ENCODE measurements around the gene H2BK1. TPM values are rescaled to one million over a fixed set of nuclear protein-coding genes. Genes with fewer than 3 reads are reported as not detected.

The H2BK1 gene
- total RNA-seq, 6 donors from 2014 or later: not detected

DNA sequence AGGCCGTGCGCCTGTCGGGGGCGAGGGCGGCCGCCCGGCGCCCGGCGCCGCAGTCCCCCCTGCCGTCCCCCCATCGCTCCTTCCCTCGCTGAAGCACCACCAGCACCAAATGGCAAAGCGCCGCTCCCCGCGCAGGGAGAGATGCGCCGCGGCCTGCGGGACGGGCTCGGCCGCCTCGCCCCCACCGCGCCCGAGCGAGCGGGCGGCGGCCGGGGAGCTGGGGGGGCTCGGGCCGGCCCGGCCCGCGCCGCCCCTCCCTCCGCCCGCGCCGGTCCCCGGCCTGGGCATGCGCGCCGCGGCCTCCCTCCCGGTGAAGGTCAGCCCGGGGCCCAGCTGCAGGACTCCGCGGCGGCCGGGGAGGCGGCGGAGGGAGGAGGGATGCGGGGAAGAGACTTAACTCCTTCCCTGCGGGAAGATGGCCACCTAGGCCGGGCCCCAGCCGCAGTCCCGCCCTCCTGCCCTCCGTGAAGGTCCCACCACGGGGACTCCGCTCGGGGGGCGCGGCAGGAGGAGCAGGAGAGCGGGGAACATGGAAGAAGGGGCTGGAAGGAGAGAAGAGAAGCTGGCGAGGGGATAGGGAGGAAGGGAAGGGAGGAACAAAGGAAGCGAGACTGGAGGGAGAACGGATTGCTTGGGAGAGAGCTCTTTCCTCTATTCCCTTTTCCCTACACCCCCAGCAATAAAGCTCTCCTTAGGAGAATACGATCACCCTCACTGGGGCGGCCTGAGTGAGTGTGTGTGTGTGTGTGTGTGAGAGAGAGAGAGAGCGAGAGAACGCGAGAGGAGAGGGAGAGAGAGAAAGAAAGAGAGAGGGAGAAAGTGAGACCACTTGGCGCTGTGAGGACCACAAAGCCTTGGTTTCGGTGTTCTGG lies 41.6 kb upstream of the H2BK1 start:
- H3K9me3 ChIP-seq: no peaks in the 10 kb centered on the region
- no peaks in the 10 kb centered on the region for H3K36me3 ChIP-seq
- H3K4me1 ChIP-seq: peaks cover 29 to 58% (median 43%) of the 10 kb centered on the region in 4 donors
- H3K27me3 ChIP-seq: no peaks in the 10 kb centered on the region
- 6% methylated on average over 34 to 46 of the region's 79 CpGs for WGBS, 2 donors
- peak overlapping the region; percentile 63 to 87 (median 82) for H3K27ac ChIP-seq
- ATAC-seq (ENCODE audit: low FRiP score in 2 of 2) (peak; percentile 32 to 71), DNase-seq (peak in 1 of 2 donors; percentile 94)
- peak overlapping the region; percentile 43 to 65 (median 59) for H3K4me3 ChIP-seq
- TF ChIP-seq POLR2AphosphoS5 (IDR thresholded peaks at IDR 0.05) (no peak), POLR2A (IDR thresholded peaks at IDR 0.05) (peak in 1 of 4 donors; percentile 23)

DNA sequence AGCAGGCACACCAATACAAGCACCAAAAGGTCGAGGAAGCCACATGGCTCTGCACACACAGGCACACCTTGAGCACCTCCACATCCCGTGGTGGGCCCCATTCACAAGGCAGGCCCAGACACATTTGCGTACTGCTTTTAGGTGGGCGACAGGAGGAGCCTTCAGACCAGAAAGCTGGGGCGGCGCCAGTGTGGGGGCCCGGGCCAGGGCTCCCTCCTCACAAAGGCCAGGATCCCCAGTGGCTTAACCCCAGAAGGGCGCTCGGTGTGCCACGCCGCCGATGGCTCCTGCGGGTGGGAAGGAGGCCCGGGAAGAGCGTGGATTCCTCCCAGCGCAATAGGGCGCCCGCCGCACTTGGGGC lies 41.0 kb upstream of the H2BK1 start:
- H3K4me1 ChIP-seq: peaks cover 32 to 63% (median 47%) of the 10 kb centered on the region in 4 donors
- no peak for ATAC-seq (ENCODE audit: low FRiP score in 2 of 2)
- WGBS, 2 donors: 10 to 14% methylated on average over 1 to 18 of the region's 19 CpGs
- peak overlapping the region in 3 of 4 donors; percentile 54 to 65 (median 64) for H3K4me3 ChIP-seq
- no peaks in the 10 kb centered on the region for H3K9me3 ChIP-seq
- H3K27ac ChIP-seq: peak overlapping the region; percentile 63 to 83 (median 78)
- H3K36me3 ChIP-seq: no peaks in the 10 kb centered on the region
- no peak for DNase-seq
- TF ChIP-seq POLR2AphosphoS5 (IDR thresholded peaks at IDR 0.05): no peak
- TF ChIP-seq POLR2A (IDR thresholded peaks at IDR 0.05): peak in 1 of 4 donors; percentile 20
- H3K27me3 ChIP-seq: no peaks in the 10 kb centered on the region

DNA sequence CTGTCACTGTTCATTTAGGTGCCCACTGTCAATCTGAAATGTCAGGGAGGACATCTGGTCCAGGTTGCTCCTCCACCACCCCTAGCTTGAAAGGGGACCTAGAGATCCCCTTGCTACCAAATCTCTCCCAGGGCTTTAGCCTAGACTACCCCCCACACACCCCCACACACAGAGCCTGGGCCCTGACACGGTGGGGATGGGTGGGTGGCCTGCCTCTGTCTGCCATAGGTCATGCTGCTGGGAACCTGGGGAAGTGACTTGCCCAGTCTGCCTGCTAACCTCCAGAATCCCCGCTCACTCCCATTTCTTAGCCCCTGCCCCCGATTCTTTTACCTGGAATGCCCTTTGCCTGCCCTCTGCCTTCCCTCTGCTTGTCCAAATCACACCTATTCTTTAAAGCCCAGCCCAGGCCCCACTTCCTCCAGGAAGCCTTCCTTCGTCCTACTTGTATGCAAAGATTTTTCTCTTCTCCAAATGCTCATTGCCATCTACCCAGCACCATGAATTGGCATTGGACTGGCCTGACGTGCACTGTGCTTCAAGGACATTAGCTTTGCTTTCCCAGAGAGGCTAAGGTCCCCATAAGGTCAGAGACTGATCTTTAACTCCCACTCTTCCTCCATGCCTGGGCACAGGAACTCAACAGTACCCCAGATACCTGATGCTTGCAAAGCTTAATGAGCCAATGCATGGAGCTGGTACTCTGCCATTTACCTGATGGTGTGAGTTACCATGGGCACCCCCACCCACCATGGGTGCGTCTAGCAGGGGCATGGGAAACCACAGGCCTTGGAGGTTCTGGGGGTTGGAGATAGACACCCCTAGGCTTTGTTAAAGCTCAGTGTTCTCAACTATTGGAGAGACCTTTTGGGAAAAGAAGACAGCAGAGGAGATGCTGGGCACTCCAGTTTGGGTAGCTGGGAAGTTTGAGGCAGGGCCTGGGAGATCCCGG lies 40.2 kb upstream of the H2BK1 start:
- Histone ChIP-seq H3K27ac (peak overlapping the region; percentile 79 to 90 (median 84)), H3K9me3 (no peaks in the 10 kb centered on the region), H3K27me3 (peaks cover 0 to 5% (median 2%) of the 10 kb centered on the region in 4 donors), H3K4me1 (peaks cover 35 to 72% (median 51%) of the 10 kb centered on the region in 4 donors), H3K36me3 (no peaks in the 10 kb centered on the region), H3K4me3 (peak overlapping the region in 1 of 4 donors; percentile 65)
- TF ChIP-seq POLR2AphosphoS5 (IDR thresholded peaks at IDR 0.05): no peak
- no peak for TF ChIP-seq CTCF (IDR thresholded peaks at IDR 0.05)
- TF ChIP-seq EP300 (IDR thresholded peaks at IDR 0.05): no peak
- no peak for TF ChIP-seq POLR2A (IDR thresholded peaks at IDR 0.05)
- ATAC-seq (ENCODE audit: low FRiP score in 2 of 2) (no peak), DNase-seq (no peak)
- WGBS, 2 donors: 63 to 69% methylated on average over 7 of the region's 7 CpGs

DNA sequence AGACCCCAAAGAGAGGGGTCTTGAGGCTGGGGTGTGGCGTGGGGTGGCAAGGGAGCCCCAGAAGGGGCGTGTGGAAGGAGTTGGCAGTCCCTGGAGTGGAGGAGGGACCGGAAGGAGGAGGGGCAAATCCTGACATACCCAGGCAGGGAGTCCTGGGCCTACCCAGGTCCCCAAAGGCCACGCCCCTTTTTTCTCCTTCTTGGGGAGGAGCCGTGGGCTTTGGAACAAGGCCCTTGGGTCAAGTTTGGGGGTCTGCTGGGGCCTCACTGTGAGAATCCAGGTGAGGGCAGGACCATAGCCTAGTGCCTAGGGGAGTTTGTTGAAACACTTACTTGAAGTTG lies 39.4 kb upstream of the H2BK1 start:
- 19 to 23% methylated on average over 5 of the region's 5 CpGs for WGBS, 2 donors
- ATAC-seq (ENCODE audit: low FRiP score in 2 of 2) (peak in 1 of 2 donors; percentile 49), DNase-seq (peak in 1 of 2 donors; percentile 80)
- no peak for TF ChIP-seq CTCF (IDR thresholded peaks at IDR 0.05)
- TF ChIP-seq POLR2AphosphoS5 (IDR thresholded peaks at IDR 0.05): no peak
- TF ChIP-seq EP300 (IDR thresholded peaks at IDR 0.05): no peak
- TF ChIP-seq POLR2A (IDR thresholded peaks at IDR 0.05): no peak
- peaks cover 0 to 12% (median 5%) of the 10 kb centered on the region in 4 donors for H3K27me3 ChIP-seq
- H3K9me3 ChIP-seq: no peaks in the 10 kb centered on the region
- peaks cover 43 to 79% (median 59%) of the 10 kb centered on the region in 4 donors for H3K4me1 ChIP-seq
- no peaks in the 10 kb centered on the region for H3K36me3 ChIP-seq
- peak overlapping the region in 3 of 4 donors; percentile 59 to 69 (median 64) for H3K4me3 ChIP-seq
- peak overlapping the region; percentile 79 to 90 (median 84) for H3K27ac ChIP-seq

- DNase-seq (peak; percentile 51 to 93), ATAC-seq (ENCODE audit: low FRiP score in 2 of 2) (peak; percentile 46 to 60)
- H3K4me1 ChIP-seq: peaks cover 48 to 84% (median 64%) of the 10 kb centered on the region in 4 donors
- peak overlapping the region; percentile 79 to 90 (median 84) for H3K27ac ChIP-seq
- peaks cover 0 to 13% (median 6%) of the 10 kb centered on the region in 4 donors for H3K27me3 ChIP-seq
- no peaks in the 10 kb centered on the region for H3K9me3 ChIP-seq
- 4 to 5% methylated on average over 15 to 37 of the region's 45 CpGs for WGBS, 2 donors
- TF ChIP-seq POLR2AphosphoS5 (IDR thresholded peaks at IDR 0.05) (no peak), POLR2A (IDR thresholded peaks at IDR 0.05) (peak in 1 of 4 donors; percentile 36)
- H3K4me3 ChIP-seq: peak overlapping the region in 3 of 4 donors; percentile 59 to 69 (median 64)
- no peaks in the 10 kb centered on the region for H3K36me3 ChIP-seq
Observed at GRCh38 chr7:151249034-151249731, 38.9 kb upstream of the H2BK1 start.

Data from upper lobe of left lung (tissue), 6 donors.